GM19099 (cell line): ENCODE data around the gene TMEM151B.

Experiments used
- POLR2A ChIP-seq: IDR thresholded peaks from 3 replicates; pipeline ENCODE4 v1.6.1; 2011; ENCODE audit warnings: low read depth; ENCODE audit not compliant: insufficient read length; ENCODE audit errors: extremely low read depth

The TMEM151B gene

GRCh38 chr6:44294832-44295791, 24.9 kb downstream of the TMEM151B start:
- TF ChIP-seq POLR2A = no peak

- TF ChIP-seq POLR2A = no peak
Measured at GRCh38 chr6:44297063-44298038, 27.1 kb downstream of the TMEM151B start.

- TF ChIP-seq POLR2A = no peak
Measured at GRCh38 chr6:44298055-44298803, 28.0 kb downstream of the TMEM151B start.

GRCh38 chr6:44298864-44299263, 28.6 kb downstream of the TMEM151B start:
- TF ChIP-seq POLR2A = no peak

GRCh38 chr6:44300292-44300823, 30.1 kb downstream of the TMEM151B start:
- TF ChIP-seq POLR2A = no peak

- TF ChIP-seq POLR2A = no peak
Measured at GRCh38 chr6:44301106-44301505, 30.9 kb downstream of the TMEM151B start.

GRCh38 chr6:44301782-44302564, 31.7 kb downstream of the TMEM151B start:
- TF ChIP-seq POLR2A = no peak

- TF ChIP-seq POLR2A = no peak
Measured at GRCh38 chr6:44302856-44303255, 32.6 kb downstream of the TMEM151B start.

GRCh38 chr6:44303842-44304241, 33.6 kb downstream of the TMEM151B start:
- TF ChIP-seq POLR2A = no peak

GRCh38 chr6:44304282-44305199, 34.3 kb downstream of the TMEM151B start:
- TF ChIP-seq POLR2A = no peak

GRCh38 chr6:44305200-44305725, 35.0 kb downstream of the TMEM151B start:
- TF ChIP-seq POLR2A = no peak

- no peak for TF ChIP-seq POLR2A
Measured at GRCh38 chr6:44306710-44307109, 36.5 kb downstream of the TMEM151B start.
